ENCODE measurements around the gene PEX14.

DNA sequence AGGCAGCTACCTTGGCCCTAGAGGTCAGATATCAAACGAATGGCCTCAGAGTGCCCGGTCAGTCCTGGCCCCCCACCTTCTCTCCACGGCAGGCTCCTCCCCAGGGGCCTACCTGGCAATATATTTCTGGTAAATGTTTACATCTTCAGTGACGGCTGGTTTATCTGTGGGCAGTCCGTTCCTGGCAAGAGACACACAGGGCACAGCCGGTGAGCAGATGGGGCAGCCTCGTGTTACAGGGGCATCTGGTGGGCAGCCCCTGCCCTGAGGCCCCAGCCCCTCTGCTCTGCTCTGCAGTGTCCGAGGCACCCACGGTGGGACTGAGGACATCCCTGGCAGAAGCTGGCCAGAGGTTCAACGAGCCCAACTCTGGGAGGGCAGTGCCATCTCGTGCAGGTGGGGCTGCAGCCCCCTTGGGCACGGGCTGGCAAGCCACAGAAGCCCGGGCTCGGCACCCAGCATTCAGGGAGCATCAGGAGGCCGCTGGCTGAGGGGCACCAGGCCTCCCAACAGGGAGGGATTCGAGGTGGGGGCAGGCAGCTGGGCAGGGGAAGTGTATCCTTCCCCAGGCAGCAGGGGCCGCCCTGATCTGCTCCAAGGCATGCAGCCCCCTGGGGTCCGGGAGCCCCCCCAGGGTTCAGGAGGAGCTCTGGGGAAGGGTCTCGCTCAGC, 183.8 kb downstream of the PEX14 start:
- TF ChIP-seq, protein P1, sequence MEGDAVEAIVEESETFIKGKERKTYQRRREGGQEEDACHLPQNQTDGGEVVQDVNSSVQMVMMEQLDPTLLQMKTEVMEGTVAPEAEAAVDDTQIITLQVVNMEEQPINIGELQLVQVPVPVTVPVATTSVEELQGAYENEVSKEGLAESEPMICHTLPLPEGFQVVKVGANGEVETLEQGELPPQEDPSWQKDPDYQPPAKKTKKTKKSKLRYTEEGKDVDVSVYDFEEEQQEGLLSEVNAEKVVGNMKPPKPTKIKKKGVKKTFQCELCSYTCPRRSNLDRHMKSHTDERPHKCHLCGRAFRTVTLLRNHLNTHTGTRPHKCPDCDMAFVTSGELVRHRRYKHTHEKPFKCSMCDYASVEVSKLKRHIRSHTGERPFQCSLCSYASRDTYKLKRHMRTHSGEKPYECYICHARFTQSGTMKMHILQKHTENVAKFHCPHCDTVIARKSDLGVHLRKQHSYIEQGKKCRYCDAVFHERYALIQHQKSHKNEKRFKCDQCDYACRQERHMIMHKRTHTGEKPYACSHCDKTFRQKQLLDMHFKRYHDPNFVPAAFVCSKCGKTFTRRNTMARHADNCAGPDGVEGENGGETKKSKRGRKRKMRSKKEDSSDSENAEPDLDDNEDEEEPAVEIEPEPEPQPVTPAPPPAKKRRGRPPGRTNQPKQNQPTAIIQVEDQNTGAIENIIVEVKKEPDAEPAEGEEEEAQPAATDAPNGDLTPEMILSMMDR (IDR thresholded peaks at IDR 0.05), result no peak
- TF ChIP-seq POLR2A (IDR thresholded peaks at IDR 0.05), result no peak

Data from uterus (tissue), 2 donors.